HEK293T (cell line): ENCODE data around the gene TPSG1.
"Not testable (repeated sequence)": the region's sequence is repeated elsewhere in the genome, so short reads cannot be mapped to it uniquely, and the experiment has no call there.

ENCODE experiments used
- ARNT ChIP-seq: fragments of 450-650 bp; IDR thresholded peaks from 2 replicates; pipeline ENCODE4 v1.6.1; 2017; ENCODE audit warnings: mild to moderate bottlenecking
- BHLHE40 ChIP-seq: fragments of 450-650 bp; IDR thresholded peaks from 2 replicates; pipeline ENCODE4 v1.6.1; 2016; ENCODE audit warnings: mild to moderate bottlenecking, moderate library complexity, borderline replicate concordance
- CTBP1 ChIP-seq: fragments of 450-650 bp; IDR thresholded peaks from 2 replicates; pipeline ENCODE4 v1.6.1; 2016; ENCODE audit warnings: borderline replicate concordance
- FOXM1 ChIP-seq: fragments of 450-650 bp; IDR thresholded peaks from 2 replicates; pipeline ENCODE4 v1.6.1; 2017; ENCODE audit warnings: mild to moderate bottlenecking, borderline replicate concordance
- HDGF ChIP-seq: fragments of 450-650 bp; IDR thresholded peaks from 2 replicates; pipeline ENCODE4 v1.6.1; 2017; ENCODE audit warnings: antibody characterized with exemption, borderline replicate concordance
- L3MBTL2 ChIP-seq: fragments of 450-650 bp; conservative IDR thresholded peaks from 2 replicates; pipeline ENCODE4 v1.6.1; 2016; ENCODE audit warnings: mild to moderate bottlenecking
- NFRKB ChIP-seq: fragments of 450-650 bp; IDR thresholded peaks from 2 replicates; pipeline ENCODE4 v1.6.1; 2016; ENCODE audit warnings: mild to moderate bottlenecking, moderate library complexity
- SP1 ChIP-seq: fragments of 450-650 bp; IDR thresholded peaks from 2 replicates; pipeline ENCODE4 v1.6.1; 2017
- SUZ12 ChIP-seq: fragments of 450-650 bp; IDR thresholded peaks from 2 replicates; pipeline ENCODE4 v1.6.1; 2016; ENCODE audit warnings: mild to moderate bottlenecking

DNA sequence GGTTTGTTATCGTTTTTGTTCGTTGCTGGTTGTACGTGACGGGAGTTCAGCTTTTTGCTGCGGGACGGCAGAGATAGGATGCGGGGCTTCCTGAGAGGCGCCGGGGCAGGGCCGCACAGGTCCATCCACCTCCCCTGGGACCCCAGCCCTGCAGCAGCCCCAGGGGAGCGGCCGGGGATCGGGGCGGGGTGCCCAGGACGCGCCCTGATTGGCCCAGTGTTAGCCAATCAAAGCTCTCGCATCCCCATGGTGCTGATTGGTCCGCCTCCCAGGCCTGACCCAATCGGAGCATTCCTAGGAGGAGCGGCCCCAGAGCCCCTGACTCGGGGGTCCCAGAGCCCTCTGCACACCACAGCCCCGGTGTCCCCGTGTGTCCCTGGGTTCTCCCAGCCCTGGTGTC lies 13.8 kb upstream of the TPSG1 start:
- TF ChIP-seq SP1, CTBP1, FOXM1, NFRKB, ARNT, SUZ12, BHLHE40, HDGF, L3MBTL2: not testable (repeated sequence)
